Activated CD8-positive, alpha-beta memory T cell treated with anti-CD3 and anti-CD28 coated beads, Interleukin-2, amount 50 U/mL, for 24 hours (primary cell): ENCODE data around the gene EXOC5.
"Not testable (repeated sequence)": the region's sequence is repeated elsewhere in the genome, so short reads cannot be mapped to it uniquely, and the experiment has no call there.

ENCODE experiments used
- DNase-seq: peaks from one replicate; pipeline ENCODE4 v3.0.0-alpha.2; 2020; ENCODE audit errors: extremely low read depth

EXOC5 gene

DNA sequence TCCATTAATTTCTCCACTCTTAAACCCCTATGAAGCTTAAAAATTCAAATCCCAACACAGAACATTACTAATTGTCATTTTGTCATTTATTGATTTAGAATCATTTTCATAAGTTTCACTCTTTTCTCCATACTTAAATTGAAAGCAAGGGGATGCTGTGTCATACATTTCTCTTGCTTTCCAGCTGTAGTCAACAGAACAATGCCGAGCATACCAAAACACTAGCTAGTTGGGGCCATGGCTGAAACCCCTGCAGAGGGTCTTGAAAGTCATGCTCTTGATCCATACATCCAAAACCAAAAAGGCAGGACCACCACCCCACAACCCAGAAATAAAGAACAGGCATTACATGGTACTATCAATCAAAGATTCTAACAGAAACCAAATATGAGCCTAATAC lies 9.0 kb downstream of the EXOC5 start:
- DNase-seq, result no peak

DNA sequence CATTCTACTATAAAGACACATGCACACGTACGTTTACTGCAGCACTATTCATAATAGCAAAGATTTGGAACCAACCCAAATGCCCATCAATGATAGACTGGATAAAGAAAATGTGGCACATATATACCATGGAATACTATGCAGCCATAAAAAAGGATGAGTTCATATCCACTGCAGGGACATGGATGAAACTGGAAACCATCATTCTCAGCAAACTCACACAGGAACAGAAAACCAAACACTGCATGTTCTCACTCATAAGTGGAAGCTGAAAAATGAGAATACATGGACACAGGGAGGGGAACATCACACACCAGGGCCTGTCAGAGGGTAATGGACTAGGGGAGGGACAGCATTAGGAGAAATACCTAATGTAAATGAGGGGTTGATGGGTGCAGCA lies 10.5 kb downstream of the EXOC5 start:
- not testable (repeated sequence) for DNase-seq

DNA sequence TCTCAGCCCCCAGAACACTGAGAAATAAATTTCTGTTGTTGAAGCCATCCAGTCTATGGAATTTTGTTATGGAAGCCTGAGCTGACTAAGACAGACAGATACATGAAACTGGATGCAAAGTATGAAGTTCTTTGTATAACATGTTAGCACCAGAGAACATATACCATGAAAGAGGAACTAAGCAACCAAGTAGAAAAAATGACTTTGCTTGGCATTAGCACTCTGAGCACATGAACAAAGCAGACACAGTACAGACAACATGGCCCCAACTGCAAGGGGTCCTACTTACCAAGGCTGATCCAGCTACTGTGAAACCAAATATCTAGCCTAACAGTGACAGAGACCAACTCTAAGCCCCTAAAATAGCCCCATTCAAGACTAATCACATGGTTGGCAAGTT lies 13.8 kb downstream of the EXOC5 start:
- no peak for DNase-seq

DNA sequence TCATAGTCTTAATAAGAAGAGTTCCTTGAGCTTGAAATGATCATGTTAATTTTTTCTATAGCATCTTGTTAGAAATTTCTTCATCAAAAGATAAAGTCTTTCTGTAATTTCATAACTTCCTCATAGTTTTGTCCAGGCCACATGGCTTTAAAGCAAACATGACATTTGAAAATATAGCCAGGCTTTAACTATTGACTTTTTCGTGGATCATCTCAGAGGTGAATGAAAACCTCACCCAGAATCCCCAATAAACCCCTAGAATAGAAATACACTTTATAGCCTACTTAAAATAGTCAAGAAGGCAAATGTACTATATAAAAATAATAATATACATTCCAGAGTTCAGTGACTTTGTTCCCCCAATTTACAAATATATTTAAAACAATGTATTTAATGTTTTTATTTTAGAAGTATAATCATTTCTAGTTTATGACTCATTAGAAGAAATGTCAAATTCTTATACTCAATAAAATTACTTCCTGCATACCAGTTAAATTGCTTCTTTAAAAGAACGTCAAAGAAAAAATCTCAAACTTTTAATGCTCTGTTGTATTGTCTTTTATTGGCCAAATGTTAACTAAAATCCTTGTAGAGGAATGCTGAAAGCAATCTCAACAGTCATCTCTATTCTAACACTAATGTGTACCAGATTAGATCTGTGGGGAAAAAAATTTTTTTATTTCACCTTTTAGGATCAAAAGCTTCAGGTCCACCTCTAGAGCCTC lies 21.6 kb downstream of the EXOC5 start:
- no peak for DNase-seq

DNA sequence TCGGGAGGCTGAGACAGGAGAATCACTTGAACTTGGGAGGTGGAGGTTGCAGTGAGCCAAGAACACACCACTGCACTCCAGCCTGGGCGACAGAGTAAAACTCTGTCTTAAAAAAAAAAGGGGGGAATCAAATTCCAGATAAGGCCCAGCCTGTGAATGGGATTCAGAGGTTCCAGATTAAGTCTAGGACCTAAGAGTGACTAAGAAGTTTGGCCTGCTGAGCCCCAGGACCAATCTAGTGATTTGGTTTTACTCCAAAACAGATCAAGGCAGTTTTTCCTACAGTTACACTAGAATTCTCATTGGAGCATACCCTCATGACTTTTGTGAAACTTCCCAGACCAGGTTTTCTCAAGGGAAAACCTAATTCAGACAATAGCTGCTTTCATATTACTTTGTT lies 22.8 kb downstream of the EXOC5 start:
- DNase-seq, result no peak

DNA sequence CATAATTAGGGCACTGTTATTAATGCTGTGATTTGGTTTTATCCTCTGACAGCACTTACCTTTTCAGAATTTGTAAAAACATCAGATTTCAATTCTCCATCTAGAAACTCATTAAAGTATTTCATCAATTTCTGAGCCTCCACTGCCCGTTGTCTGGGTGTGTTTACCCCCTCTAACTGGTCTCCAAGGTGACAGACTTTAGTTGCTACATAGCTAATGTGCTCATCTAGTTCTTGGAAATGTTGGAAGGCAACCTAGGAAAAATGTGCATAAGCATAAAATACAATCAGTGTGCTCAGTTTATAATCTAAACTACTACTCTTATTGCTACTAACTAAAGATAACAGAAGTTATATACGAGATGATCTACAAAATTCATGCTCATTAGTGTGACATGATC lies 24.6 kb downstream of the EXOC5 start:
- no peak for DNase-seq

DNA sequence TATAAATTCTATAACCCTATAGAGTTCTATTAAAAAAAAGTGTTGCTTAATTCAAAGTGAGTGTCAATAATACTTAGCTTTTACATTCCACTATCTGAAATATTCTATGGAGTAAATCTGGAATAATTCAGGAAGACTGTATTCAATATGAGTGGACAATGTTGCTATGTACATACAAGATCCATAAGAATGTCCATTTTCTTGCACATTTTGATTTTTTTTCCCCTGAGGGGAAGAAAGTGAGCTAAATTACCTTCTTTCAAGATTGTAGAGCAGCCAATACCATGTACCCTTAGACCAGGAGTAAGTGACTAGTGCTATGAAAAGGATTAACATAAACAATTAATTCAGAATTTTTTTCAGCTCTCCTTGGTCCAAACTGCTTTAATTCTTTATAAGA lies 25.4 kb downstream of the EXOC5 start:
- no peak for DNase-seq

DNA sequence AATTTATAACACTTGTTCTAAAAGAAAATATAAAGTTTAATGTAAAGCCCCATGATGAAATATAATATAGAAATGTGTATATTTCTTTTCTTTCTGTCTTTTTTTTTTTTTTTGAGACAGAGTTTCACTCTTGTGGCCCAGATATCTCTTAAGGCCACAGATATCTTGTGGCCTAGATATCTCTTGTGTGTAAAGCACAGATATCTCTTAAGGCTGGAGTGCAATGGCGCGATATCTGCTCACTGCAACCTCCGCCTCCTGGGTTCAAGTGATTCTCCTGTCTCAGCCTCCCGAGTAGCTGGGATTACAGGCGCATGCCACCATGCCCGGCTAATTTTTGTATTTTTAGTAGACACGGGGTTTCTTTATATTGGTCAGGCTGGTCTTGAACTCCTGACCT lies 28.6 kb downstream of the EXOC5 start:
- not testable (repeated sequence) for DNase-seq

DNA sequence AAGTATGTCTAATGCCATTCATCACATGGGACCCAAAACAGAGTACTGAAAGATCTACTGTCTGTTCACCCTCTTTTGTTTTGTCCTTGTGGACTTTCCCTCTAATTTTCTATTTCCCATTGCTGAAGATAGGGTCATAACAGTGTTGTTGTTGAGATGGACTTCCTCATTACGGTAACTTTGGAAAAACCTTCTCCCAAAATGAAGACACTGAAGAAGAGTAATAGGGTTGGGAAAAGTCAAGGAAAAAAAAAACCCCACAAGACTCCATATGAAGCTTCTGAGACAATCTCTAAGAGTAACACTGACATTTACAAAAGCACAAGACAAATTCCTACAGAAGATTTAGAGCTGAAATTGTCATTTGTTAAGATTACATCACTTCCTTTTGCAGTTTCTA lies 36.7 kb downstream of the EXOC5 start:
- no peak for DNase-seq

DNA sequence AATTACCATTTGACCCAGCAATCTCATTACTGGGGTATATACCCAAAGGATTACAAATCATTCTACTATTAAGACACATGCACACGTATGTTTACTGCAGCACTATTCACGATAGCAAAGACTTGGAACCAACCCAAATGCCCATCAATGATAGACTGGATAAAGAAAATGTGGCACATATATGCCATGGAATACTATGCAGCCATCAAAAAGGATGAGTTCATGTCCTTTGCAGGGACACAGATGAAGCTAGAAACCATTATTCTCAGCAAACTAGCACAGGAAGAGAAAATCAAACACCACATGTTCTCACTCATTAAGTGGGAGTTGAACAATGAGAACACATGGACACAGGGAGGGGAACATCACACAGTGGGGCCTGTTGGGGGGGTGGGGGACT lies 40.4 kb downstream of the EXOC5 start:
- DNase-seq, result not testable (repeated sequence)

DNA sequence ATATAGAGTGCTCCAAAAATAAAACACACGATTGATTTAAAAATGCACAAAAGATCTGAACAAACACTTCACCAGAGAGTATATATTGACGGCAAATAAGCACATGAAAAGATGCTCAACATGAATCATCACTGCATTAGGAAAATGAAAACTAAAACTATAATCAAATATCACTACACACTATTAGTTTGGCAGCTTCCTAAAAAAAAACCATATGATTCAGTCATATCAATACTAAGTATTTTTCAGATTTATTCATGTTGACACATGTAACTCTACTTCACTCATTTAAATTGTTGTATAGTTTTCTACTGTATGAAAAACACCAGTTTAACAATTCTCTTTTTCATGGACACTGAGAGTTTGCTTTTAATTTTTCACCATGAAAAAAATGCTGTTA lies 41.6 kb downstream of the EXOC5 start:
- no peak for DNase-seq

DNA sequence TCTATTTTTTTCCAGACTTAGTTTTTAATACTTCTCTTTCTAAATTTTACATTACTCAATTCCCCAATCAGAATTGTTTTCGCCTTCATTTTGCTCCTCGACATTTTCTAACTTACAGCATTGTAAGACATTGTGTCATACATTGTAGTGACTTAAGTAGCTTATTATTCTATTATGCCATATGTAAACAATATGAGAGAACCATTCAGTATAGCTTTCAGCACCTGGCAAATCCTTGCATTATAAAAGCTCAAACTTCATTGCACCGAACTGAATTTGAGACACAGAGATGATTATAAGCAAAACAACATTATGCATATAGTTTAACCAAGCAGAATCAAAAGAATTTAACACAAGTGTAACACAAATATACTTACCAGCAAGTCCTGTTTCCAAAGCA lies 46.8 kb downstream of the EXOC5 start:
- no peak for DNase-seq

DNA sequence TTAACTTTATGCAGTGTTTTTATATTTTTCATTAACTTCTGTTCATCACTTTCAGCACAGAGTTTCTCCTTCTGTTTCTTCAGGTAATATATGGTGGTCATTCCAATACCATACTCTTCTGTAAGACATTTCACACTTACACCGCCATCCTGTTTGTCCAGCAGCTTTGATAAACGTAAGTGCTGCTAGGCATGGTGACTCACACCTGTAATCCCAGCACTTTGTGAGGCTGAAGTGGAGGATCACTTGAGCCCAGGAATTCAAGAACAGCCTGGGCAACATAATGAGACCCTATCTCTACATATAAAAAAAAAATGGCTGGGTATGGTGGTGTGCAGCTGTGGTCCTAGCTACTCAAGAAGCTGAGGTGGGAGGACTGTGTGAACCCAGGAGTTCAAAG lies 55.8 kb downstream of the EXOC5 start:
- DNase-seq, result no peak

DNA sequence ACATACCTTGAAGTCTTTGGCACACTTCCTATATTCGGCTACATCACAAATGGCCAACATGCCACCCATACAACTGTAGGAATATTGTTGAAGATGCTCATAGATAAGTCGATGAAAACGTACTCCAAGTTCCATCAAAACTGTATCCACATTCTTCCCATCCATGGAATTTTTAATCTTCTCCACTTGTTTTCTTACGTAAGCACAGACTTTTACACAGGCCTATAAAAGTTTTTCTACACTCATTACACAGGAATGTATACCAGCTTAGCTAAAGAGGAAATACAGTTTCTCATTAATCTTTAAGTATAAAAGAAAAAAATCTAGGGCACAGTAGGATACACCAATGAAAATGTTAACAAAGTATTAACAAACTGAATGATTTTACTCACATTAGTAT lies 59.1 kb downstream of the EXOC5 start:
- DNase-seq, result no peak

DNA sequence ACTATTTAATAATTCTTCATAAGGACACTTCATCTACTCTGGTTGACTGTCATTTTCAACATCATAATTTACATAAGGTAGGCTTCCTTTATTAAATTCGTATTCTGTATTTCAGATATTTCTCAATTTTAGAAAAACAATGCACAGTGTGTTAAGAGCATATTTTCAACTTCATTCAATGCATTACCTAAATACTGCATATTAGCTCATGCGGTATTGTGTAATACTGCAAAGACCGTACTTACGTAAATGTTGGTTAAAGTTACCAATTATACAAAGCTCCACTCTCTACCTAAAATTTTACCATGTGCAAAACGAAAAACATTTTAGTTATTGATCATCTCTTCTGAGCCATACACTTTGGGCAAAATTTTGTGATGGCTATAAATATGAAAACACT lies 62.8 kb downstream of the EXOC5 start:
- DNase-seq, result no peak

DNA sequence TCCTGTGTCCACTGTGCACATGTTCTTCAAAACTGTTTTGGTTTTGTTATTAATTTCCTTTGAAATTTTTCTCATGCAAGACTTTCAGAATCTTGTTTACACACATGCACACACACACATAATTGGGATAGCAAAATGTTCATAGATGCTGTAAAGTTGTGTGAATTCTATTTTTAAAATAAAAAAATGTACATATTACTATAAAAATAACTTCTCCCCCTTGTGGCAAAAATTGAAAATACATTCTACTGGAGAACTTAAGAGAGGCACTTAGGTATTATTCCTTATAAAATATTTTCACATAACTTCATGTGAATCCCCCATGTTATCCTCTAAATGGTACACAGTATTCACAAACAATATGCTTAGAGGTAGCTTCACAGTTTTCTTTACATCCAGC lies 66.0 kb downstream of the EXOC5 start:
- not testable (repeated sequence) for DNase-seq

DNA sequence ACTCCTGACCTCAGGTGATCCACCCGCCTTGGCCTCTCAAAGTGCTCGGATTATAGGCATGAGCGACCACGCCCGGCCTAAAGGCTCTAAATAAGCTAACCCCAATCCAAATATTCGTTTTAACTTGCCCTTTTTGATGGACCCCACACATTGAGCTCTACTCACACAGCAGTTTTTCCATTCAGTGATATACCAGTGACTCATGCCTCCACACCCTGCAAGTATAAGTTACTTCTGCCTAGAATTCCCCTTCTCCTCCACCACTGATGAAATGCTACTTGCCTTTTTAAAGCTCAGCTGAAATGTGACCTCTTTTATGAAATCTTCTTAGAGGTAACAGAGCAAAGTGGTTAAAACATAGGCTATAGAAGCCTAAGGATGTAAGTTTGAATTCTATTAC lies 68.8 kb downstream of the EXOC5 start:
- no peak for DNase-seq

DNA sequence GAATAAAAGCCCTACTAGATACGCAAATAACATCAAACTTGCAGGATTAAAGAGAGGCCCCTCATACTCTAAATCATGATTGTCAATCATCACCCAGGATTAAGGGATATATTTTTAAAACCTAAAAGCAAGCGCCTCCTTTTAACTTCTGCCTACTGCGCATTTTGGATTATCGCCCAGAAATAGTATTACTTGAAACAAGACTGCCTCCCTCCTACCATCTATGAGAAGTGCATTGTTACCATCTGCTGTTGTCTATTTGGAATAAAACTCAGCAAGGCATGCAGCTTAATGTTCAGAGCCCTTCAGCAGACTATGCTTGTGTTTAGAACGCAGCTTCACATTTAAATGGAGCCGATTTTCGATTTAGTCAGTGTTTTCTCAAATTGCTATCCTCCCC lies 79.6 kb downstream of the EXOC5 start:
- DNase-seq, result no peak

DNA sequence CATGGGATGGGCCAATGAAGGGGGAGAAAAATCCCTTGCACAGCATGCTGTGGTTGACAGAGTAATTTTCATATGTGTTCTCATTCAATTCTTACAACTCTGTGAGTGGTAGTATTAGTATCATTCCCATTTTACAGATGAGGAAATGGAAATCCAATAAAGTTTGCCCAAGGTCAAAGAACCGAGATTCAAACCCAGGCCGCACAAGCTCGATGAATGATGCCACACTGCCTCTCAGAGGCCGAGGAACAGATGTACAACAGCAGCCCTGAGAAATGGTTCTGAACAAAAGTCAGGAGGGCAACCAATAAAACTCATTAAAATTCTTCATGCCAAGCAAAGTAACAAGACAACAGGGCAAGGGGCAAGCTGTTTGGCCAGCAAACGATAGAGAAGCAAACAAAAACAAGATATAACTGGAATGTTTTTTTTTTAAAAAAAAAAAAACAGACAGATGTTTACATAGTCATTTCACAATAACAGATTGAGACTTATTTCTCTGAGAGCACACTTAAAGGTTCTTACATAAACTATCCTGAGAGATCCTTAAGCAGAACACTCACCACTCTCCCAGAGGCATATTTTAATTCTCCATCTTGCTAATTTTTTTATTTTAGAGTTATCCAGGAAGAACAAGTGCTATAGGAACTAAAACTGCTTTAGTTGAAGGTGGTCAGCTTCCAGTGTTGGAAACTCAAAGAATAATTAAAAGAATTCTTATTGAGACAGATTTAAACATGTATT lies 85.8 kb downstream of the EXOC5 start:
- DNase-seq, result no peak

DNA sequence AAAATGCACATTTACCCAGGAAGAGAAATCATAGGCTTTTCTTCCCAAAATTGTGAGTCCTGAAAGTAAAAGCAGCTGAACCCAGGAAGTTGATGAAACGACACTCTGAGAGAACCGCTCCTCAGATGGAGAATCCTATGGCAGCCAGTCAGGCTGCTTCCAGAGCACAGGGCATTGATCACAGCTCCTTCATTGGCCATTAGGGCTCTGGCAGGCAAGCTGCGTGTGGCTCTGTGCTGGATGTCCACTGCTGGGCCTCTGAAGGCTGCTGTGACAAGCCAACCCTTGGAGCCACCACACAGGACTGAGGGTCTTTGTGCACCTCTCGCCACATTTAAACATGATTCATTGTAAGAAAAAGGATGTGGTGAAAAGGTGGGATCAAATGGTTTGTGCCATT lies 89.4 kb downstream of the EXOC5 start:
- DNase-seq, result no peak

DNA sequence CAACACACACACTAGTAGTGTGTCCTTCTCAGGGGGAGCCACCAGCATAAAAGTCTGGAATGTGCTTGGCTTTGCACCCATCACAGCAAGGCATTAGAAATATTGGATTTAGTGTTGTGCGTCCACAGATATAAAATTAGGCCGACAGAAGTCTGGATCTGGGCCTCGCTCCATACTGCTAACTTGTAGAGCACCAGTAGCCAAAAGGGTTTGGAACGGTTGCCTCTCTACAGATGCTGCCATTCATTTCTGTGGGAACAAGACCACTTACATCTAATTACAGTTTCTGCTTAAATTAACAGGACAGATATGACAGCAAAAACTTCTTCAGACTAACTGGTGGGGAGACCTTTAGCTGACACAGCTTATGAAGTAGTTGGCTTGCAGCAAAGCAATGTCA lies 94.2 kb downstream of the EXOC5 start:
- DNase-seq, result no peak

DNA sequence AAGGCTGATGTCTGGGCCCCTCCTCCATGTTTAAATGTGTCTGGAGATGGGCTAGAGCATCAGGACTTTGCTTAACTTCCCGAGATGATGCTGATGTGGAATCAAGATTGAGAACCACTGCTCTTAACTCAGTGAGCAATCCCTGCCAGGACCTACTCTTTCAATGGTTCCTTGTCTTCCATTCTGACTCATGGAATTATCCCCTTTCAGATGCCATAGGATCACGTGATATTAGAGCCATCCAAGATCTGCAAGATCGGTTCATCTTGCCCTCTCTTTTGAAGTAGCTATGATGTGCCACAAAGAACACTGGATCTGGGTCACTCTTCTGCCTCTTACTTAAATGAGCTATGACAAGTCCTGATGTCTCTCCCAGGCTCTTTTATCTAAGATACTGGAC lies 96.8 kb downstream of the EXOC5 start:
- DNase-seq, result no peak

DNA sequence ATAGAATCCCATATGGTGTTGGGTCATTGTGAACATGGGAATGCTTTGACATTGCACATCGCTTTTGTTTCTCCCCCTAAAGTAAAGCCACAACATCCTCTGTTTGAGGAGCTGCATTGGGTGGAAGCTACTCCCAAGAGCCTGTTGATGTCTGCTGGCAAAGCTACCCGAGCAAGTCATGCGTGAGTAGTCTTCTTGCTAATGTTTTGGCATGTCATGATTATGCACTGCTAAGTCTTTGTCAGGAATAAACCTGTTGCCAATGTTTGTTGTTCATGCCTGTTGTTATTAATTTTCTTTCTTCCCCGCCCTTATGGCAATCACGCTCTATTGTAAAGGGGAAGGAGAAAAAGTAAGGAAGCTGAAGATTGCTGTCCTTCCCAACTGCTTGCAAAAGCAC lies 97.3 kb downstream of the EXOC5 start:
- no peak for DNase-seq

DNA sequence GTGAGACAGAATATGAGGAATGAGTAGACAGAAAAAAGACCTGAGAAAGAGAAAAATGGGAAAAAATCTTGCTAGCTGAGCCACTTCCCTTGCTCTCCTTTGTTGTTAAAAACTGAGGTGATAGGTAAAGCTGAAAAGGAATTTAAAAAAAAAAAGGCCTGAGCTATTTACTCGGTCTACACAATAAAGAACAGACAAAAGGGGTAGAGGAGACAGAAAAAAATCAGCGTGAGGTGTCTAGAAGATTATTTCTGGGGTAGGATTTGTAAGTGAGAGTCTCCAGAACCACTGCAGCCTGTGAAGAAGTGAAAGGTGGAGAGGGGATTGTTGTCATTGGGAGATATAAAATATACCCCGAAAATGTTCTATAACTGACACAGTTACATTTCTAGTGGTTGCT lies 98.8 kb downstream of the EXOC5 start:
- no peak for DNase-seq
